Measurements from ENCODE around the gene CCDC148.

DNA sequence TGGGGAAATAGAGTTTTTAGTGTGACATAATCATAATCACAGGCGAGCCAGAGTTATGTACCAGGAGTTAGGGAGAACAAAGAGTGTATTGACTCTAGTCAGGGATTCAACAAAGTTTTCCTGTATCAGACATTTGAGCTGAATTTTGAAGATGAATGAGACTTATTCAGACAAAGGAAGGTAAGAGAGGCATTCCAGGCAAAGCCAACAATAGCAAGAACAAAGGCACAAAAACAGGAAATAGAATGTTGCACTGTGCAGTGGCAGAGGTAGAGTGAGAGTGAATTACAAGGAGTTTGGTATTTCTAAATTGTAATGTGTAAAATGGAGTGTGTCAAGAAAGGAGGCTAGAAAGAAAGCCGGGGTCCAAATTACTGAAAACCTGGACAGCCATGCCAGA lies 156.2 kb downstream of the CCDC148 start:
- TF ChIP-seq TAF1 (IDR thresholded peaks at IDR 0.05; ENCODE audit: borderline replicate concordance, insufficient read depth, low read length) (no peak), POLR2AphosphoS5 (IDR thresholded peaks at IDR 0.05; ENCODE audit: low read depth, low read length) (no peak)
